BE2C (cell line): ENCODE measurements around the gene NAMPT.

Experiments
- DNase-seq: peaks from one replicate; pipeline ENCODE4 v3.0.0-alpha.2; 2020
- H3K27me3 ChIP-seq: fragments of 250-450 bp; sonication (Bioruptor Pico); 2 replicates; pipeline ENCODE4 v1.5.1; 2020; ENCODE audit warnings: mild to moderate bottlenecking
- H3K36me3 ChIP-seq: fragments of 250-450 bp; sonication (Bioruptor Pico); 2 replicates; pipeline ENCODE4 v1.5.1; 2020; ENCODE audit warnings: mild to moderate bottlenecking
- H3K4me1 ChIP-seq: fragments of 250-450 bp; sonication (Bioruptor Pico); 2 replicates; pipeline ENCODE4 v1.5.1; 2020
- H3K4me3 ChIP-seq: 2 replicates; pipeline ENCODE4 v1.5.1; 2011; ENCODE audit warnings: low read depth, low read length
- H3K9me3 ChIP-seq: fragments of 250-450 bp; sonication (Bioruptor Pico); 2 replicates; pipeline ENCODE4 v1.5.1; 2020
- TF ChIP-seq, protein P1 (sequence below): IDR thresholded peaks from 2 replicates; pipeline ENCODE4 v1.5.1; 2012; ENCODE audit warnings: mild to moderate bottlenecking, low read depth, low read length

Gene NAMPT

DNA sequence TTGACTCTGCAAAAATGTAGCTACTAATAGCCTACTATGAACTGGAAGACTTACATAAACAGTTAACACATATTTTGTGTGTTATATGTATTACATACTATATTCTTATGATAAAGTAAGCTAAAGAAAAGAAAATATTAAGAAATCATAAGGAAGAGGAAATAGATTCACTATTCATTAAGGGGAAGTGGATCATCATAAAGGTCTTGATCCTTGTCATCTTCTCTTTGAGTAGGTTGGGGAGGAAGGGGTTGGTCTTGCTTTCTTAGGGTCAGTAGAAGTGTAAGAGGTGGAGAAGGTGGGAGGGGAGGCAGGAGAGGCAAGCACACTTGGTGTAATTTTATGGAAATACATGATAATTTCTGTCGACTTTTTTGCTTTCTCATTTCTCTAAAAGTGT, 81.3 kb downstream of the NAMPT start:
- no peaks in the 10 kb centered on the region for H3K9me3 ChIP-seq
- H3K4me3 ChIP-seq, result no peak overlapping the region
- peaks cover 7% of the 10 kb centered on the region; the same call in 1 of the 2 replicates for H3K27me3 ChIP-seq
- H3K36me3 ChIP-seq, result no peaks in the 10 kb centered on the region
- no peak for DNase-seq
- TF ChIP-seq, protein P1, sequence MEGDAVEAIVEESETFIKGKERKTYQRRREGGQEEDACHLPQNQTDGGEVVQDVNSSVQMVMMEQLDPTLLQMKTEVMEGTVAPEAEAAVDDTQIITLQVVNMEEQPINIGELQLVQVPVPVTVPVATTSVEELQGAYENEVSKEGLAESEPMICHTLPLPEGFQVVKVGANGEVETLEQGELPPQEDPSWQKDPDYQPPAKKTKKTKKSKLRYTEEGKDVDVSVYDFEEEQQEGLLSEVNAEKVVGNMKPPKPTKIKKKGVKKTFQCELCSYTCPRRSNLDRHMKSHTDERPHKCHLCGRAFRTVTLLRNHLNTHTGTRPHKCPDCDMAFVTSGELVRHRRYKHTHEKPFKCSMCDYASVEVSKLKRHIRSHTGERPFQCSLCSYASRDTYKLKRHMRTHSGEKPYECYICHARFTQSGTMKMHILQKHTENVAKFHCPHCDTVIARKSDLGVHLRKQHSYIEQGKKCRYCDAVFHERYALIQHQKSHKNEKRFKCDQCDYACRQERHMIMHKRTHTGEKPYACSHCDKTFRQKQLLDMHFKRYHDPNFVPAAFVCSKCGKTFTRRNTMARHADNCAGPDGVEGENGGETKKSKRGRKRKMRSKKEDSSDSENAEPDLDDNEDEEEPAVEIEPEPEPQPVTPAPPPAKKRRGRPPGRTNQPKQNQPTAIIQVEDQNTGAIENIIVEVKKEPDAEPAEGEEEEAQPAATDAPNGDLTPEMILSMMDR, result no peak
- no peaks in the 10 kb centered on the region for H3K4me1 ChIP-seq

- TF ChIP-seq, protein P1, result no peak
- H3K4me3 ChIP-seq, result no peak overlapping the region
- no peaks in the 10 kb centered on the region for H3K4me1 ChIP-seq
- H3K9me3 ChIP-seq, result no peaks in the 10 kb centered on the region
- DNase-seq, result no peak
- no peaks in the 10 kb centered on the region for H3K36me3 ChIP-seq
- peaks cover 7% of the 10 kb centered on the region; the same call in 1 of the 2 replicates for H3K27me3 ChIP-seq
Measured at GRCh38 chr7:106201164-106201563, 83.6 kb downstream of the NAMPT start.

DNA sequence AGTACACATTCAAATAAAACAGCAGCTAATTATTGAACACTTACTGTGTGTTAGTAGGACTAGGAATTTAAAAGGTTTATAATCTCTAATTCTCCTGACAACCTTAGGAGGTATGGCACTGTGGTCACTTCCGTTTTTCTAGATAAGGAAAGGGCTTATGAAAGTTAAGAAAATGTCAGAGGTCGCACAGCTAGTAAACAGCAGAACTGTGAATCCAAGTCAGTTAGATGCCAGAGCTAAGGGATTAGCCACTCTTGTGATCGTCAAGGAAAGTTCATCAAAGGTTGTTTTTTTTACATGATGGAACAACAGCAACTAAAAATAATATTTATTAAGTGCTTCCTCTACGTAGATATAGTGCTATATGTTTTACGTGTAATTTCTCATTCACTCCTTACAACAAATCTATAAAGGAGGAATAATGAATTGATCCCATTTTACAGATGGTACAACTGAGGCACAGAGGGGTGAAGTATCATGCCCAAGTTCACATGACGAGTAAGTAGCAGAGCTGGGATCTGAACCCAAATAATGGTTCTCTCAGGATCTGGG, 84.9 kb downstream of the NAMPT start:
- Histone ChIP-seq H3K4me1 (no peaks in the 10 kb centered on the region), H3K36me3 (no peaks in the 10 kb centered on the region), H3K9me3 (no peaks in the 10 kb centered on the region), H3K4me3 (no peak overlapping the region), H3K27me3 (peaks cover 7% of the 10 kb centered on the region; the same call in 1 of the 2 replicates)
- no peak for DNase-seq
- TF ChIP-seq, protein P1, result no peak

DNA sequence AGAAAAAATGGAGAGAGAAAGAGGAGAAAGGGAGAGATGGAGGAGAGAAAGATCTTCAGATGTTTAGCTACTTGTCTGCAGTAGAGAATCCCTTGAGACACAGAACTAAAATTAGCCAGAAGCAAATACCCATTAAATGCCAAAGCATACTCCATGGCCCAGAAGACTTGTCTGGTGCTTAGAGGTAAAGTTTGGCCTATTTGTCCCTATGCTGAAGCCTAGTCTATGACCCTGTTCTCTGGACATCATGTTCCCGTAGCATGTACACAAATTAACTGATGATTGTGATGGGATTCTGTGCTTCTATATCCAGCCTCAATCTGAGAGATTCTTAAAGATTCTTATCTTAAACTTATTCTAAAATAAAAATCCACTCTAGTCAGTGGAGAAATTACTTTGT, 85.8 kb downstream of the NAMPT start:
- no peak for DNase-seq
- TF ChIP-seq, protein P1, result no peak
- Histone ChIP-seq H3K9me3 (no peaks in the 10 kb centered on the region), H3K27me3 (peaks cover 12% of the 10 kb centered on the region), H3K36me3 (no peaks in the 10 kb centered on the region), H3K4me3 (no peak overlapping the region), H3K4me1 (no peaks in the 10 kb centered on the region)
